ENCODE measurements around the gene GCHFR. TPM values are rescaled to one million over a fixed set of nuclear protein-coding genes. Genes with fewer than 3 reads are reported as not detected.
A peak's percentile ranks its signal among the peaks of the same experiment; 100 is the strongest.

The GCHFR gene
- total RNA-seq, 1 experiment from 2014 or later, result 59.2 TPM

DNA sequence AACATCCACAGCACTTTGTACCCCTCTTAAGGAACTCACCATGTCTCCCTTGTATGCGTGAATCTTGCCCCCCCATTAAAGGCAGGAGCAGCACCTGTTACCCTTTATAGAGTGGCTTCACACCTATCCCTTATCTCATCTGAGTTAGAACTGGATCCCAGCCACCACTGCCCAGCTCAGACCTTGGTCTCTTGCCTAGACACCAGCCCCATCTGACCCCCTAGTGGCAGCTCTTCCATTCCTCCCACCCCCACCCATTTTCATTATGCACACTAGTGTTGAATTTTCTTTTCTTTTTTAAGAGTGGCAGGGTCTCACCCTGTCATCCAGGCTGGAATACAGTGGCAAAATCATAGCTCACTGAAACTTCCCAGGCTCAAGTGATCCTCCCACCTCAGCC lies 39.8 kb downstream of the GCHFR start:
- H3K4me3 ChIP-seq (ENCODE audit: low read depth, low read length), result no peak overlapping the region
- H3K4me1 Mint-ChIP-seq (ENCODE audit: low read depth, unreplicated experiment), result no peaks in the 10 kb centered on the region
- ChIA-PET POLR2A (no interaction called here), CTCF (interaction anchor here (0.7 to 1.2 kb wide), 2 partner anchors 8 to 18 kb away, joined by 3 to 4 read pairs; no protein-coding TSS in a partner anchor)
- no peaks in the 10 kb centered on the region for H3K9me3 Mint-ChIP-seq (ENCODE audit: unreplicated experiment)
- no peaks in the 10 kb centered on the region for H3K9me3 ChIP-seq
- H3K36me3 ChIP-seq (ENCODE audit: control insufficient read depth, insufficient read depth, low read length), result no peaks in the 10 kb centered on the region
- H3K27me3 ChIP-seq (replicated peaks; ENCODE audit: control insufficient read depth, insufficient read depth, low read length), result no peaks in the 10 kb centered on the region
- BruUV-seq (replicated peaks), result no TSS peak
- no peaks in the 10 kb centered on the region for H3K27me3 Mint-ChIP-seq (ENCODE audit: insufficient read depth, unreplicated experiment)
- peaks cover 16% of the 10 kb centered on the region for H3K36me3 Mint-ChIP-seq (ENCODE audit: insufficient read depth, unreplicated experiment)
- H3K4me1 ChIP-seq, result peaks cover 6% of the 10 kb centered on the region; the same call in 1 of the 2 replicates
- intact Hi-C loops (cut with micrococcal nuclease; ENCODE audit: unreplicated experiment), result no loop called here
- no peak for DNase-seq
- no peak overlapping the region for H3K27ac Mint-ChIP-seq (ENCODE audit: unreplicated experiment)
- H3K4me3 Mint-ChIP-seq (ENCODE audit: unreplicated experiment), result no peak overlapping the region
- no peak for TF ChIP-seq CTCF (IDR thresholded peaks at IDR 0.05; ENCODE audit: insufficient read depth in 1 of 2, low read depth in 1 of 2, low read length in 1 of 2, severe bottlenecking in 1 of 2, unreplicated experiment in 1 of 2)

DNA sequence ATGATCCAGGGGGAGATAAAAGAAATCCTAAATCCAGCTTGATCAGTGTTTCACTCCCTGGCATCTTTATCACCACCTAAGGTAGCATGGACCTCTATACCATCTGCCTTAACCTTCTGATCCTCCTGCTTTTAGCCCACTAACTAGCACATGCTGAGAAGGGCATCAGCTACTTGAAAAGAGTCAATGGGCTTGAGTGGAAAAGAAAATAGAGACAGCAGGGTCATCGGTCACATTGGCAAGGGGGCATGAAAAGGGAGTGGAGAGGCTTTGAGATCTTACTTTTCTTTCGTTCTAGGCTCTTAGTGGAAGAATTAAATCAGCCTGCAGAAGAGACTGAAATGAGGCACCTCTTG lies 42.8 kb downstream of the GCHFR start:
- DNase-seq, result no peak
- Mint-ChIP-seq H3K4me3 (ENCODE audit: unreplicated experiment) (peak overlapping the region; percentile 95), H3K27me3 (ENCODE audit: insufficient read depth, unreplicated experiment) (no peaks in the 10 kb centered on the region), H3K9me3 (ENCODE audit: unreplicated experiment) (no peaks in the 10 kb centered on the region), H3K36me3 (ENCODE audit: insufficient read depth, unreplicated experiment) (peaks cover 7% of the 10 kb centered on the region), H3K27ac (ENCODE audit: unreplicated experiment) (peak overlapping the region; percentile 94), H3K4me1 (ENCODE audit: low read depth, unreplicated experiment) (no peaks in the 10 kb centered on the region)
- Histone ChIP-seq H3K4me1 (0 out of 2 replicates have a peak, but pooled peaks cover 4% of the 10 kb centered on the region), H3K36me3 (ENCODE audit: control insufficient read depth, insufficient read depth, low read length) (no peaks in the 10 kb centered on the region), H3K9me3 (no peaks in the 10 kb centered on the region), H3K4me3 (ENCODE audit: low read depth, low read length) (peak overlapping the region; percentile 88), H3K27me3 (replicated peaks; ENCODE audit: control insufficient read depth, insufficient read depth, low read length) (no peaks in the 10 kb centered on the region)
- BruUV-seq (replicated peaks), result TSS peak; percentile 77
- no peak for TF ChIP-seq CTCF (IDR thresholded peaks at IDR 0.05; ENCODE audit: insufficient read depth in 1 of 2, low read depth in 1 of 2, low read length in 1 of 2, severe bottlenecking in 1 of 2, unreplicated experiment in 1 of 2)
- POLR2A ChIA-PET, result interaction anchor here (0.6 to 3.0 kb wide), 8 partner anchors 9 to 676 kb away, joined by 3 to 23 read pairs (median 4); partner anchors contain the start of genes DLL4, GCHFR, SPINT1 and VPS18
- intact Hi-C loops (cut with micrococcal nuclease; ENCODE audit: unreplicated experiment), result loop anchor here (1.0 kb wide), 2 partner anchors 20 to 40 kb away; no protein-coding TSS in a partner anchor
- CTCF ChIA-PET, result interaction anchor here (0.7 to 1.7 kb wide), 10 partner anchors 24 to 89 kb away, joined by 3 to 11 read pairs (median 6); partner anchors contain the start of genes GCHFR, SPINT1 and VPS18

- Mint-ChIP-seq H3K27me3 (ENCODE audit: insufficient read depth, unreplicated experiment) (no peaks in the 10 kb centered on the region), H3K36me3 (ENCODE audit: insufficient read depth, unreplicated experiment) (peaks cover 13% of the 10 kb centered on the region), H3K27ac (ENCODE audit: unreplicated experiment) (peak within 1 kb of the TSS; percentile 94), H3K4me1 (ENCODE audit: low read depth, unreplicated experiment) (no peaks in the 10 kb centered on the region), H3K9me3 (ENCODE audit: unreplicated experiment) (no peaks in the 10 kb centered on the region), H3K4me3 (ENCODE audit: unreplicated experiment) (peak within 1 kb of the TSS; percentile 95)
- ChIA-PET POLR2A (interaction anchor here (0.5 to 3.0 kb wide), 8 partner anchors 9 to 174 kb away, joined by 3 to 23 read pairs (median 4); partner anchors contain the start of genes DLL4, GCHFR, SPINT1 and VPS18), CTCF (interaction anchor here (0.7 to 1.7 kb wide), 11 partner anchors 25 to 88 kb away, joined by 3 to 11 read pairs (median 7); partner anchors contain the start of genes GCHFR, SPINT1 and VPS18)
- H3K4me3 ChIP-seq (ENCODE audit: low read depth, low read length), result peak within 1 kb of the TSS; percentile 88
- no peaks in the 10 kb centered on the region for H3K9me3 ChIP-seq
- peak; percentile 96 to 97 for DNase-seq
- intact Hi-C loops (cut with micrococcal nuclease; ENCODE audit: unreplicated experiment), result loop anchor here (1.0 kb wide), 2 partner anchors 19 to 39 kb away; no protein-coding TSS in a partner anchor
- no peaks in the 10 kb centered on the region for H3K27me3 ChIP-seq (replicated peaks; ENCODE audit: control insufficient read depth, insufficient read depth, low read length)
- no peaks in the 10 kb centered on the region for H3K36me3 ChIP-seq (ENCODE audit: control insufficient read depth, insufficient read depth, low read length)
- no TSS peak for BruUV-seq (replicated peaks)
- TF ChIP-seq CTCF (IDR thresholded peaks at IDR 0.05; ENCODE audit: insufficient read depth in 1 of 2, low read depth in 1 of 2, low read length in 1 of 2, severe bottlenecking in 1 of 2, unreplicated experiment in 1 of 2), result no peak
- 0 out of 2 replicates have a peak, but pooled peaks cover 4% of the 10 kb centered on the region for H3K4me1 ChIP-seq
These were observed 43.4 kb downstream of the GCHFR start, which contains the start of the genes DNAJC17 and ZFYVE19 for GRCh38 chr15:40807028-40807887. DNAJC17 (minus strand) TSS chr15:40807473; CDS start chr15:40807446, 27 bp downstream. ZFYVE19 (plus strand) TSS chr15:40807089; CDS start chr15:40807590, 501 bp downstream.

Data from Caco-2 (cell line).